C4-2B (cell line): ENCODE measurements around the gene SLC22A4.

Experiments
- H3K27ac ChIP-seq: fragments of 450-650 bp; 2 replicates; pipeline ENCODE4 v1.5.1; 2017
- ZFX ChIP-seq: fragments of 450-650 bp; IDR thresholded peaks from 2 replicates; pipeline ENCODE4 v1.6.1; 2017
- TF ChIP-seq, protein P1 (sequence below): fragments of 450-650 bp; conservative IDR thresholded peaks from 2 replicates; pipeline ENCODE4 v1.5.1; 2017; ENCODE audit warnings: mild to moderate bottlenecking

The SLC22A4 gene

DNA sequence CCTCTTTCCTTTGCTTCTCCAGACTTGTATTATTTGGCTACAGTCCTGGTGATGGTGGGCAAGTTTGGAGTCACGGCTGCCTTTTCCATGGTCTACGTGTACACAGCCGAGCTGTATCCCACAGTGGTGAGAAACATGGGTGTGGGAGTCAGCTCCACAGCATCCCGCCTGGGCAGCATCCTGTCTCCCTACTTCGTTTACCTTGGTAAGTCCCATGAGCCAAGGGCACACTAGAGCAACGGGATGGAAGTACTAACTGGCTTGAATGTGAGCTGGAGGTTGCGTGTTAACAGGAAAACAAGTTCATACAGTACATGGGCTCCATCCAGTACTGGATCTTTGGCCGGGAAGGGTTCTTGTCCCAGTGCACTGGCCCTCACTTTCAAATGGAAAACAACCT lies 98.2 kb downstream of the SLC22A4 start:
- no peak overlapping the region for H3K27ac ChIP-seq

DNA sequence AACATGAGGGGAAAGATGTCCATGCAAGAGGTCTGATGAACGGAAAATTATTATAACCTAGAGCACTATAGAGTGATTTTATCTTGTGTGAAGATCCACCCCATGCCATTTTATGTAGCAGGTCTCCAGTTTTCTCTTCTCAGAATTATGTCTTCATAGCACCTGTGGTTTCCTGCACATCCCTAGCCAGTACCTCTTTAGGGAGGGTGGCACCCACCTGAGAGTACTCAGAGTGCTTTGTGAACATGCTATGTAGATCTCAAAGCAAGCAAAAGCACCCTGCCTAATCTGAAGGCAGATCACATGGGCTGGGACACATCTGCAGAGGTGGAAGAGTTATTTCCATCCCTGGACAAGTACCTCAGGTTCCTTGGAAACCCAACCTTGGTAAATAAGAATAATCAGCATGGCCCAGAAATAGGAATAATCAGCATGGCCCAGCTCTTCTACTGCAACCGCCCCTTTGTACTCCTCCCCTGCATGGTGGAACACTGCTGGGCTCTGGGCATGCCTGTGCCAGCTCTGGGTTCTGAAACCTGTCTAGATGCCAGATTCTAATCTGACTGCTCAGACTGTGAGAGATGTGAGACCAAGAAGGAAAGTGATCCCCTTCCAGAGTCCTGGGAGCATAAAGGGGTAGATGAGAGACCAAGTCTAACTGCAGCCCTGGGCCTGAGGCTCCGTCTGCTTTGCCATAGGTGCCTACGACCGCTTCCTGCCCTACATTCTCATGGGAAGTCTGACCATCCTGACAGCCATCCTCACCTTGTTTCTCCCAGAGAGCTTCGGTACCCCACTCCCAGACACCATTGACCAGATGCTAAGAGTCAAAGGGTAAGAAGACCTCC lies 99.0 kb downstream of the SLC22A4 start:
- TF ChIP-seq ZFX: no peak
- TF ChIP-seq, protein P1, sequence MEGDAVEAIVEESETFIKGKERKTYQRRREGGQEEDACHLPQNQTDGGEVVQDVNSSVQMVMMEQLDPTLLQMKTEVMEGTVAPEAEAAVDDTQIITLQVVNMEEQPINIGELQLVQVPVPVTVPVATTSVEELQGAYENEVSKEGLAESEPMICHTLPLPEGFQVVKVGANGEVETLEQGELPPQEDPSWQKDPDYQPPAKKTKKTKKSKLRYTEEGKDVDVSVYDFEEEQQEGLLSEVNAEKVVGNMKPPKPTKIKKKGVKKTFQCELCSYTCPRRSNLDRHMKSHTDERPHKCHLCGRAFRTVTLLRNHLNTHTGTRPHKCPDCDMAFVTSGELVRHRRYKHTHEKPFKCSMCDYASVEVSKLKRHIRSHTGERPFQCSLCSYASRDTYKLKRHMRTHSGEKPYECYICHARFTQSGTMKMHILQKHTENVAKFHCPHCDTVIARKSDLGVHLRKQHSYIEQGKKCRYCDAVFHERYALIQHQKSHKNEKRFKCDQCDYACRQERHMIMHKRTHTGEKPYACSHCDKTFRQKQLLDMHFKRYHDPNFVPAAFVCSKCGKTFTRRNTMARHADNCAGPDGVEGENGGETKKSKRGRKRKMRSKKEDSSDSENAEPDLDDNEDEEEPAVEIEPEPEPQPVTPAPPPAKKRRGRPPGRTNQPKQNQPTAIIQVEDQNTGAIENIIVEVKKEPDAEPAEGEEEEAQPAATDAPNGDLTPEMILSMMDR: no peak
- no peak overlapping the region for H3K27ac ChIP-seq

More for the DNA sequence above, 98.2 kb downstream of the SLC22A4 start:
- no peak for TF ChIP-seq ZFX
- TF ChIP-seq, protein P1: no peak
